GM12874 (cell line): ENCODE measurements around the gene SERPINA9.

Experiments
- TF ChIP-seq, protein P1 (sequence below): IDR thresholded peaks from 2 replicates; pipeline ENCODE4 v1.5.1; 2011; ENCODE audit warnings: low read depth, mild to moderate bottlenecking, control low read depth, low read length, moderate library complexity; ENCODE audit not compliant: insufficient read depth

SERPINA9 gene

DNA sequence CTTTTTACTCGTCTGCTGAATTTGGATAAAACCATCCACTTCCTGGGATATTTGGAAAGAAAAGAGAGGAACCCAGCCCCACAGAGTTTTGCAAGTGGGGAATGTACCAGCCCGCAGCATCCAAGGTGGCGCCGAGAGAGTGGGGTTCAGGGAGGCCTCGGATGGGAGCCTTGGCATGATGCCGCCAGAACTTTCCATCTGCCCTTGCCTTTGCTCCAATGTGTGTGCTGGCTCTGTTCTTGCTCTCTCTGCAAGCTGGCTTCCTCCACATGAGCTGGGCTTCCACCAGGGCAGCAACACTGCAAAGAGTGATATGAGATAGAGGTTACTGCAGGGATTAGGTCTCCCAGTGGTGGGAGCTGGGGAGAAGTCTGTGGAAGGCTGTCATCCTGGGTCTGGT is 39.9 kb upstream of the SERPINA9 start:
- TF ChIP-seq, protein P1, sequence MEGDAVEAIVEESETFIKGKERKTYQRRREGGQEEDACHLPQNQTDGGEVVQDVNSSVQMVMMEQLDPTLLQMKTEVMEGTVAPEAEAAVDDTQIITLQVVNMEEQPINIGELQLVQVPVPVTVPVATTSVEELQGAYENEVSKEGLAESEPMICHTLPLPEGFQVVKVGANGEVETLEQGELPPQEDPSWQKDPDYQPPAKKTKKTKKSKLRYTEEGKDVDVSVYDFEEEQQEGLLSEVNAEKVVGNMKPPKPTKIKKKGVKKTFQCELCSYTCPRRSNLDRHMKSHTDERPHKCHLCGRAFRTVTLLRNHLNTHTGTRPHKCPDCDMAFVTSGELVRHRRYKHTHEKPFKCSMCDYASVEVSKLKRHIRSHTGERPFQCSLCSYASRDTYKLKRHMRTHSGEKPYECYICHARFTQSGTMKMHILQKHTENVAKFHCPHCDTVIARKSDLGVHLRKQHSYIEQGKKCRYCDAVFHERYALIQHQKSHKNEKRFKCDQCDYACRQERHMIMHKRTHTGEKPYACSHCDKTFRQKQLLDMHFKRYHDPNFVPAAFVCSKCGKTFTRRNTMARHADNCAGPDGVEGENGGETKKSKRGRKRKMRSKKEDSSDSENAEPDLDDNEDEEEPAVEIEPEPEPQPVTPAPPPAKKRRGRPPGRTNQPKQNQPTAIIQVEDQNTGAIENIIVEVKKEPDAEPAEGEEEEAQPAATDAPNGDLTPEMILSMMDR = no peak

DNA sequence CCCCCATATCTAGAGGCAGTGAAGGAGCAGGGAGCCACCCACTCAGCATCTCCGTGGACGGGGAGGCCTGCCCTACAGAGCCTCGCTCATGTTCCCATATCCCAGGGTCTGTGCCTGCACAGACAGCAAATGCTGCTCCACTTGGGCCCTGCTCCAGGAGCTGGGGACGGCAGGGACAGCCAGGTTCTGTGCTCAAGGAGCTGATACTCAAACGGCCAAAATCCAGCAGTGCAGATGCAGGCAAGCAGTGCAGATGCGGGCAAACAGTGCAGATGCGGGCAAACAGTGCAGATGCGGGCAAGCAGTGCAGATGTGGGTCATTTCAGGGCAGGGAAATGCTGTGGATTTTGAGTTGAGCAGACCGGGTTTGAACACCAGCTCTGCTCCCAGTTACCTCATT is 39.4 kb upstream of the SERPINA9 start:
- TF ChIP-seq, protein P1 = no peak

DNA sequence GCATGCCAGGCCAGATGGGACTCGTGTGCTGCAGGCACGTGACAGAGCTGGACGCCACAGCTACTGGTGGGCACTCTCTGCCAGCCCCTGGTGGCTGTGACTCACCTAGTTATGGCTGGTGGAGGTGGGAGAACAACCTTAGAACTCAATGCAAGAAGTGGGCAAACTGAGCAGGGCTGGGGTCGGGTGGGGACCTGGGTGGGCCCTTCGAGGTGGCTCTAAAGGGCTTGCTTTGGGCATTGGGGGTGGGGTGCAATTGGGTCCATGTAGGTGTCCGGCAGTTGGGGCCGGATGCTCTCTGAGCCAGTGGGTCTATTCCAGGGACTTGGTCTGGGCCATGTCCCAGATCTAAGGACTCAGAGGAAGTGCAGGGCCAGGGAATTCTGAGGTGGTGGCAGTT is 38.4 kb upstream of the SERPINA9 start:
- TF ChIP-seq, protein P1 = no peak

- TF ChIP-seq, protein P1 = no peak
Measured at GRCh38 chr14:94509356-94509755, 33.4 kb upstream of the SERPINA9 start, which contains the start of gene SERPINA12. SERPINA12 (minus strand) TSS chr14:94509469; CDS start chr14:94498397, 11,072 bp downstream.

- TF ChIP-seq, protein P1 = no peak
Measured at GRCh38 chr14:94505641-94506040, 29.6 kb upstream of the SERPINA9 start.

- TF ChIP-seq, protein P1 = no peak
Measured at GRCh38 chr14:94505206-94505605, 29.2 kb upstream of the SERPINA9 start.

GRCh38 chr14:94501588-94502516 is 25.9 kb upstream of the SERPINA9 start:
- TF ChIP-seq, protein P1 = no peak
